Liver (tissue), 9 donors: ENCODE results near the gene RIT2. TPM values are rescaled to one million over a fixed set of nuclear protein-coding genes. Genes with fewer than 3 reads are reported as not detected.

Source experiments
- DNase-seq: peaks from one replicate; pipeline ENCODE4 v3.0.0-alpha.2; 2017; ENCODE audit warnings: low spot score
- H3K27ac ChIP-seq, 2 donors: one replicate each; pipeline ENCODE4 v1.7.0; 2013; ENCODE audit warnings: inconsistent platforms in 2 of 2, low read length in 2 of 2, control low read depth in 1 of 2, low read depth in 1 of 2, mild to moderate bottlenecking in 1 of 2
- H3K27me3 ChIP-seq, 4 donors: one replicate each; pipeline versions ENCODE4 v1.6.1 to v1.7.0; 2013; ENCODE audit warnings: low read length in 3 of 4, inconsistent platforms in 1 of 4, mild to moderate bottlenecking in 1 of 4, moderate library complexity in 1 of 4; ENCODE audit not compliant: control insufficient read depth in 4 of 4, insufficient read depth in 4 of 4
- H3K36me3 ChIP-seq, 4 donors: one replicate each; pipeline versions ENCODE4 v1.6.1 to v1.7.0; 2013; ENCODE audit warnings: low read length in 3 of 4, mild to moderate bottlenecking in 3 of 4, low read depth in 1 of 4, moderate library complexity in 1 of 4; ENCODE audit not compliant: control insufficient read depth in 4 of 4, insufficient read depth in 3 of 4
- H3K4me1 ChIP-seq, 4 donors: one replicate each; pipeline versions ENCODE4 v1.6.1 to v1.7.0; 2013; ENCODE audit warnings: low read length in 3 of 4, mild to moderate bottlenecking in 3 of 4, moderate library complexity in 1 of 4; ENCODE audit not compliant: control insufficient read depth in 4 of 4, insufficient read depth in 4 of 4
- H3K4me3 ChIP-seq, 3 donors: one replicate each; pipeline versions ENCODE4 v1.6.1 to v1.7.0; 2013; ENCODE audit warnings: low read length in 3 of 3, control low read depth in 1 of 3, low read depth in 1 of 3, mild to moderate bottlenecking in 1 of 3
- H3K9ac ChIP-seq, 2 donors: one replicate each; pipeline ENCODE4 v1.7.0; 2013; ENCODE audit warnings: low read length in 2 of 2, mild to moderate bottlenecking in 2 of 2, moderate library complexity in 2 of 2, control low read depth in 1 of 2, low read depth in 1 of 2
- H3K9me3 ChIP-seq, 4 donors: one replicate each; pipeline versions ENCODE4 v1.6.1 to v1.7.0; 2013; ENCODE audit warnings: low read length in 3 of 4; ENCODE audit not compliant: control insufficient read depth in 4 of 4
- EGR1 ChIP-seq, 2 donors: IDR thresholded peaks; 2 replicates each; pipeline ENCODE4 v1.6.1; 2016 to 2018; ENCODE audit warnings: antibody characterized with exemption in 2 of 2, low read depth in 2 of 2
- FOXA1 ChIP-seq: IDR thresholded peaks from 2 replicates; pipeline ENCODE4 v1.6.1; 2016; ENCODE audit warnings: antibody characterized with exemption
- FOXA2 ChIP-seq: IDR thresholded peaks from 2 replicates; pipeline ENCODE4 v1.6.1; 2016; ENCODE audit warnings: antibody characterized with exemption
- HNF4A ChIP-seq, 2 donors: conservative IDR thresholded peaks; 2 replicates each; pipeline ENCODE4 v1.6.1; 2016; ENCODE audit warnings: antibody characterized with exemption in 2 of 2, mild to moderate bottlenecking in 2 of 2
- JUND ChIP-seq, 2 donors: IDR thresholded peaks; 2 replicates each; pipeline ENCODE4 v1.6.1; 2016; ENCODE audit warnings: antibody characterized with exemption in 2 of 2
- NR2F2 ChIP-seq: IDR thresholded peaks from 2 replicates; pipeline ENCODE4 v1.6.1; 2016; ENCODE audit warnings: antibody characterized with exemption
- RAD21 ChIP-seq, 2 donors: IDR thresholded peaks; 2 replicates each; pipeline ENCODE4 v1.6.1; 2016; ENCODE audit warnings: antibody characterized with exemption in 2 of 2, mild to moderate bottlenecking in 2 of 2
- RXRA ChIP-seq, 2 donors: IDR thresholded peaks; 2 replicates each; pipeline ENCODE4 v1.6.1; 2017 to 2018; ENCODE audit warnings: antibody characterized with exemption in 2 of 2, mild to moderate bottlenecking in 1 of 2
- SP1 ChIP-seq: IDR thresholded peaks from 2 replicates; pipeline ENCODE4 v1.6.1; 2018; ENCODE audit warnings: antibody characterized with exemption, mild to moderate bottlenecking
- TAF1 ChIP-seq: conservative IDR thresholded peaks from 2 replicates; pipeline ENCODE4 v1.6.1; 2016; ENCODE audit warnings: antibody characterized with exemption, mild to moderate bottlenecking
- YY1 ChIP-seq: IDR thresholded peaks from 2 replicates; pipeline ENCODE4 v1.6.1; 2016; ENCODE audit warnings: antibody characterized with exemption, mild to moderate bottlenecking
- ZBTB33 ChIP-seq: IDR thresholded peaks from 2 replicates; pipeline ENCODE4 v1.6.1; 2016; ENCODE audit warnings: antibody characterized with exemption
- WGBS: extraction: QIAGEN DNeasy Blood & Tissue Kit; methylation state at CpG from one replicate; pipeline ENCODE4 v1.1.7; 2013; 5-methylcytosine and 5-hydroxymethylcytosine counted together
- polyA plus RNA-seq, 2 donors: library from polyadenylated mRNA; stranded (reverse) in 1 of 2; unstranded in 1 of 2; fragments of 200-250 nt in 1 of 2; fragments of >200 nt in 1 of 2; fragmentation: Nextera tagmentation in 1 of 2; extraction: Ambion mirVana in 1 of 2; gene quantifications; one replicate each; pipeline versions ENCODE4 v1.2.1 to v1.2.3, GENCODE V29; 2013 to 2015
- total RNA-seq, 2 donors: library from RNA; depleted of rRNA; stranded (reverse); fragments of >200 nt; gene quantifications; one replicate each; pipeline ENCODE4 v1.2.3, GENCODE V29; 2014
- TF ChIP-seq, protein P1 (sequence below): fragments of 150-350 bp; IDR thresholded peaks from 2 replicates; pipeline ENCODE4 v1.5.1; 2017; ENCODE audit warnings: improper control_type of control experiment, low read depth, low read length; ENCODE audit not compliant: missing input control
- TF ChIP-seq, protein P2 (sequence below): IDR thresholded peaks from 2 replicates; pipeline ENCODE4 v1.6.1; 2016; ENCODE audit warnings: antibody characterized with exemption
- TF ChIP-seq, protein P3 (sequence below): IDR thresholded peaks from 2 replicates; pipeline ENCODE4 v1.6.1; 2016; ENCODE audit warnings: antibody characterized with exemption
- TF ChIP-seq, protein P4 (sequence below): IDR thresholded peaks from 2 replicates; pipeline ENCODE4 v1.6.1; 2016; ENCODE audit warnings: antibody characterized with exemption, mild to moderate bottlenecking
- donor health status: healthy.
- donor health status: healthy.
- donor health status: healthy.
- donor health status: healthy.
- donor health status: healthy.

The RIT2 gene
- total and polyA plus RNA-seq, 4 donors = not detected

DNA sequence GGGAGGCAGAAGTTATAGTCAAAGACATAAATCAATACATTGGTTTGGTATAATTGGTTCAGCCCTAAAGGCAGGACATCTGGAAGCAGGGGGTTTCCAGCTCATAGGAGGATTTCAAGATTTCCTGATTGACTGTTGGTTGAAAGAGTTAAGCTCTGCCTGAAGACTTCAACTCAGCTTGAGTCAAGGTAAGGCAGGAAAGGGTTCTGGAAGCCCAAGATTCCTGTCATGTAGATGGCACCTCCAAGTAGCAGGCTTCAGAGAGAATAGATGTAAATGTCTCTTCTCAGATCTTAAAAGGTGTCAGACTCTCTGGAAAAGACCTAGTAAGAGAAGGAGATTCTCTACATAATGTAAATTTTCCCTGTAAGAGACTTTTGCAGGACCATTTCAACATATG, 335.3 kb downstream of the RIT2 start:
- H3K9me3 ChIP-seq = no peaks in the 10 kb centered on the region
- H3K27ac ChIP-seq = no peak overlapping the region
- H3K27me3 ChIP-seq = no peaks in the 10 kb centered on the region
- H3K4me1 ChIP-seq = no peaks in the 10 kb centered on the region
- H3K4me3 ChIP-seq = no peak overlapping the region
- no peak overlapping the region for H3K9ac ChIP-seq
- DNase-seq = no peak
- TF ChIP-seq SP1 (no peak), RXRA (IDR thresholded peaks at IDR 0.05) (no peak), RAD21 (IDR thresholded peaks at IDR 0.05) (no peak), FOXA1 (no peak), FOXA2 (no peak), NR2F2 (no peak), HNF4A (conservative IDR thresholded peaks at IDR 0.05) (no peak), EGR1 (IDR thresholded peaks at IDR 0.05; ENCODE audit: low read depth in 2 of 2) (no peak), ZBTB33 (no peak), YY1 (no peak), JUND (IDR thresholded peaks at IDR 0.05) (no peak), TAF1 (no peak)
- TF ChIP-seq, protein P1, sequence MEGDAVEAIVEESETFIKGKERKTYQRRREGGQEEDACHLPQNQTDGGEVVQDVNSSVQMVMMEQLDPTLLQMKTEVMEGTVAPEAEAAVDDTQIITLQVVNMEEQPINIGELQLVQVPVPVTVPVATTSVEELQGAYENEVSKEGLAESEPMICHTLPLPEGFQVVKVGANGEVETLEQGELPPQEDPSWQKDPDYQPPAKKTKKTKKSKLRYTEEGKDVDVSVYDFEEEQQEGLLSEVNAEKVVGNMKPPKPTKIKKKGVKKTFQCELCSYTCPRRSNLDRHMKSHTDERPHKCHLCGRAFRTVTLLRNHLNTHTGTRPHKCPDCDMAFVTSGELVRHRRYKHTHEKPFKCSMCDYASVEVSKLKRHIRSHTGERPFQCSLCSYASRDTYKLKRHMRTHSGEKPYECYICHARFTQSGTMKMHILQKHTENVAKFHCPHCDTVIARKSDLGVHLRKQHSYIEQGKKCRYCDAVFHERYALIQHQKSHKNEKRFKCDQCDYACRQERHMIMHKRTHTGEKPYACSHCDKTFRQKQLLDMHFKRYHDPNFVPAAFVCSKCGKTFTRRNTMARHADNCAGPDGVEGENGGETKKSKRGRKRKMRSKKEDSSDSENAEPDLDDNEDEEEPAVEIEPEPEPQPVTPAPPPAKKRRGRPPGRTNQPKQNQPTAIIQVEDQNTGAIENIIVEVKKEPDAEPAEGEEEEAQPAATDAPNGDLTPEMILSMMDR = no peak
- TF ChIP-seq, protein P2, sequence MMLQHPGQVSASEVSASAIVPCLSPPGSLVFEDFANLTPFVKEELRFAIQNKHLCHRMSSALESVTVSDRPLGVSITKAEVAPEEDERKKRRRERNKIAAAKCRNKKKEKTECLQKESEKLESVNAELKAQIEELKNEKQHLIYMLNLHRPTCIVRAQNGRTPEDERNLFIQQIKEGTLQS = no peak
- TF ChIP-seq, protein P3, sequence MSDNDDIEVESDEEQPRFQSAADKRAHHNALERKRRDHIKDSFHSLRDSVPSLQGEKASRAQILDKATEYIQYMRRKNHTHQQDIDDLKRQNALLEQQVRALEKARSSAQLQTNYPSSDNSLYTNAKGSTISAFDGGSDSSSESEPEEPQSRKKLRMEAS = no peak
- TF ChIP-seq, protein P4, sequence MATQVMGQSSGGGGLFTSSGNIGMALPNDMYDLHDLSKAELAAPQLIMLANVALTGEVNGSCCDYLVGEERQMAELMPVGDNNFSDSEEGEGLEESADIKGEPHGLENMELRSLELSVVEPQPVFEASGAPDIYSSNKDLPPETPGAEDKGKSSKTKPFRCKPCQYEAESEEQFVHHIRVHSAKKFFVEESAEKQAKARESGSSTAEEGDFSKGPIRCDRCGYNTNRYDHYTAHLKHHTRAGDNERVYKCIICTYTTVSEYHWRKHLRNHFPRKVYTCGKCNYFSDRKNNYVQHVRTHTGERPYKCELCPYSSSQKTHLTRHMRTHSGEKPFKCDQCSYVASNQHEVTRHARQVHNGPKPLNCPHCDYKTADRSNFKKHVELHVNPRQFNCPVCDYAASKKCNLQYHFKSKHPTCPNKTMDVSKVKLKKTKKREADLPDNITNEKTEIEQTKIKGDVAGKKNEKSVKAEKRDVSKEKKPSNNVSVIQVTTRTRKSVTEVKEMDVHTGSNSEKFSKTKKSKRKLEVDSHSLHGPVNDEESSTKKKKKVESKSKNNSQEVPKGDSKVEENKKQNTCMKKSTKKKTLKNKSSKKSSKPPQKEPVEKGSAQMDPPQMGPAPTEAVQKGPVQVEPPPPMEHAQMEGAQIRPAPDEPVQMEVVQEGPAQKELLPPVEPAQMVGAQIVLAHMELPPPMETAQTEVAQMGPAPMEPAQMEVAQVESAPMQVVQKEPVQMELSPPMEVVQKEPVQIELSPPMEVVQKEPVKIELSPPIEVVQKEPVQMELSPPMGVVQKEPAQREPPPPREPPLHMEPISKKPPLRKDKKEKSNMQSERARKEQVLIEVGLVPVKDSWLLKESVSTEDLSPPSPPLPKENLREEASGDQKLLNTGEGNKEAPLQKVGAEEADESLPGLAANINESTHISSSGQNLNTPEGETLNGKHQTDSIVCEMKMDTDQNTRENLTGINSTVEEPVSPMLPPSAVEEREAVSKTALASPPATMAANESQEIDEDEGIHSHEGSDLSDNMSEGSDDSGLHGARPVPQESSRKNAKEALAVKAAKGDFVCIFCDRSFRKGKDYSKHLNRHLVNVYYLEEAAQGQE = no peak
- no peaks in the 10 kb centered on the region for H3K36me3 ChIP-seq

DNA sequence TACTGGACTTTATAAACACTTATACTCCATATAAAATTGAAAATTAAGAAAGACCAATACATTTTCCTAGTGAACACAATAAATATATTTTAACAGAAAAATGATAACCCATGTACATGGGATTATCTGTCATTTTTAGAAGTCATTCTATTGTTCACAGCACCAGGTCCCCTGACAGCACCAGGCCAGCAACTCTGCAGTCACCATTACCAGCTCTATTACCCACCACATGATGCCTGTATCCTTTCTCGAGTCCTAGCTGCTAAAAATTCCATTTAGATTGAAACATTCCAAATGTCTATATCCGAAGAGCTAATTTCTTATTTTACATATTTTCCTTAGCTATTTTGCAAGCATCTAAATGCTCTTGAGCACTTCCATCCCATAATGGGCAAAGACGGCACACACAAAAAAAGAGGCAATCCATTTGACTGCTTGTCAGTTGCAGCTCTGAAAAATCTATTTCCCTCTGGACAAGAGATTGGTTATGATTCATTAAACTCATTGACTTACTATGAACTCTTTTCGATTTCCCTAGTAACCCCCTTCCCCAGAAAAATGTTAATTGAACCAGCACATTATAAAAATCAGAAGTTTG, 336.9 kb downstream of the RIT2 start:
- no peak overlapping the region for H3K27ac ChIP-seq
- WGBS = 61% methylated on average over 4 of the region's 4 CpGs
- TF ChIP-seq JUND (IDR thresholded peaks at IDR 0.05) (no peak), FOXA1 (no peak), NR2F2 (no peak), TAF1 (no peak)
- no peaks in the 10 kb centered on the region for H3K27me3 ChIP-seq
- H3K4me1 ChIP-seq = no peaks in the 10 kb centered on the region
- H3K36me3 ChIP-seq = no peaks in the 10 kb centered on the region
- H3K4me3 ChIP-seq = no peak overlapping the region
- DNase-seq = no peak
- H3K9ac ChIP-seq = no peak overlapping the region
- H3K9me3 ChIP-seq = no peaks in the 10 kb centered on the region
